Smooth muscle cell (in vitro differentiated cells): Measurements from ENCODE around the gene PLEKHA1. TPM values are rescaled to one million over a fixed set of nuclear protein-coding genes. Genes with fewer than 3 reads are reported as not detected.

ENCODE experiments used
- DNase-seq: peaks from one replicate; lab custom pipeline; 2025; ENCODE audit not compliant: unreplicated experiment; lab: John Stamatoyannopoulos, UW
- H2AFZ ChIP-seq: fragments of 200-600 bp; sonication (generic); 2 replicates; pipeline ENCODE4 v1.6.0; 2016; ENCODE audit warnings: antibody characterized with exemption, low read depth, mild to moderate bottlenecking
- H3F3A ChIP-seq: fragments of 200-600 bp; sonication (generic); 2 replicates; pipeline ENCODE4 v1.6.0; 2017; ENCODE audit warnings: antibody characterized with exemption, low read depth
- H3K27ac ChIP-seq: fragments of 200-600 bp; sonication (generic); 2 replicates; pipeline ENCODE4 v1.5.1; 2016; ENCODE audit warnings: low read depth, mild to moderate bottlenecking
- H3K27me3 ChIP-seq: fragments of 200-600 bp; sonication (generic); 2 replicates; pipeline ENCODE4 v1.6.1; 2016; ENCODE audit warnings: low read depth, mild to moderate bottlenecking
- H3K36me3 ChIP-seq: fragments of 200-600 bp; sonication (generic); 2 replicates; pipeline ENCODE4 v1.5.1; 2016; ENCODE audit warnings: low read depth
- H3K4me1 ChIP-seq: fragments of 200-600 bp; sonication (generic); 2 replicates; pipeline ENCODE4 v1.5.1; 2016; ENCODE audit warnings: low read depth
- H3K4me2 ChIP-seq: fragments of 200-600 bp; sonication (generic); 2 replicates; pipeline ENCODE4 v1.6.0; 2016; ENCODE audit warnings: mild to moderate bottlenecking
- H3K4me3 ChIP-seq: fragments of 200-600 bp; sonication (generic); 2 replicates; pipeline ENCODE4 v1.5.1; 2016; ENCODE audit warnings: mild to moderate bottlenecking
- H3K79me2 ChIP-seq: fragments of 200-600 bp; sonication (generic); 2 replicates; pipeline ENCODE4 v1.6.0; 2016; ENCODE audit warnings: low read depth, mild to moderate bottlenecking
- H3K9ac ChIP-seq: fragments of 200-600 bp; sonication (generic); 2 replicates; pipeline ENCODE4 v1.6.0; 2016; ENCODE audit warnings: low read depth
- H3K9me3 ChIP-seq: fragments of 200-600 bp; sonication (generic); replicated peaks from 2 replicates; pipeline ENCODE4 v1.5.1; 2016; ENCODE audit warnings: low read depth
- H4K20me1 ChIP-seq: fragments of 200-600 bp; sonication (generic); 2 replicates; pipeline ENCODE4 v1.6.0; 2016; ENCODE audit warnings: low read depth
- CTCF ChIP-seq: fragments of 200-600 bp; sonication (generic); IDR thresholded peaks from 2 replicates; pipeline ENCODE4 v1.5.1; 2017; ENCODE audit warnings: borderline replicate concordance, mild to moderate bottlenecking, antibody characterized with exemption; ENCODE audit not compliant: insufficient read depth, poor library complexity, severe bottlenecking
- WGBS: methylation state at CpG from one replicate; pipeline ENCODE4 v1.1.7; 2016; ENCODE audit warnings: low lambda C conversion rate; 5-methylcytosine and 5-hydroxymethylcytosine counted together
- polyA plus RNA-seq: library from polyadenylated mRNA; unstranded; fragments of >200 nt; fragmentation: Nextera tagmentation; extraction: Ambion mirVana; gene quantifications from 2 replicates; pipeline ENCODE4 v1.2.1, GENCODE V29; 2016
- total RNA-seq: library from RNA; depleted of rRNA; stranded (reverse); fragments of >200 nt; gene quantifications from 2 replicates; pipeline ENCODE4 v1.2.3, GENCODE V29; 2014

PLEKHA1 gene
- total and polyA plus RNA-seq, 2 experiments from 2014 or later: 22.7 to 24.6 TPM

DNA sequence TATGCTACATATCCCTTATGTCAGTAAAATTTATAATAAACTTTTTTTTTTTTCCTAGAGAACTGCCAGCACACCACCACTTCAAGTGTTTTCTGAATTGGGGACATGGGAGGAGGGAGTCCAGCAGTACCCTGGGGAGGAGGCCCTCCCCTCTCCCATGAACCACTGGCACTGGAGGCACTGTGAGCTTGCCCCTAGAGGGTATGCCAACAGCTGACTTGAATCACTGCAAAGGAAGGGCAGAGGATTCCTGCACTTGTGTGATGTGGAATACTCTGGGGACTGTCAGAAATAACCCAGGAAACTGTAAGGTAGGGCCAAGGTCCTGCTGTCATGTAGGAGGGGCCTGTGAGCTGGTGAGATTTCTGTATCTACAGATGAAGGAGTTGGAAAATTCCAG, 71.4 kb downstream of the PLEKHA1 start:
- Histone ChIP-seq H3K36me3 (no peaks in the 10 kb centered on the region), H3K4me2 (no peak overlapping the region), H3K4me3 (no peak overlapping the region), H3K9me3 (no peaks in the 10 kb centered on the region), H3K9ac (no peak overlapping the region), H3F3A (no peaks in the 10 kb centered on the region), H3K27ac (no peak overlapping the region), H3K79me2 (no peaks in the 10 kb centered on the region), H2AFZ (no peak overlapping the region), H3K27me3 (no peaks in the 10 kb centered on the region), H4K20me1 (no peaks in the 10 kb centered on the region), H3K4me1 (no peaks in the 10 kb centered on the region)
- no peak for DNase-seq
- TF ChIP-seq CTCF: no peak

DNA sequence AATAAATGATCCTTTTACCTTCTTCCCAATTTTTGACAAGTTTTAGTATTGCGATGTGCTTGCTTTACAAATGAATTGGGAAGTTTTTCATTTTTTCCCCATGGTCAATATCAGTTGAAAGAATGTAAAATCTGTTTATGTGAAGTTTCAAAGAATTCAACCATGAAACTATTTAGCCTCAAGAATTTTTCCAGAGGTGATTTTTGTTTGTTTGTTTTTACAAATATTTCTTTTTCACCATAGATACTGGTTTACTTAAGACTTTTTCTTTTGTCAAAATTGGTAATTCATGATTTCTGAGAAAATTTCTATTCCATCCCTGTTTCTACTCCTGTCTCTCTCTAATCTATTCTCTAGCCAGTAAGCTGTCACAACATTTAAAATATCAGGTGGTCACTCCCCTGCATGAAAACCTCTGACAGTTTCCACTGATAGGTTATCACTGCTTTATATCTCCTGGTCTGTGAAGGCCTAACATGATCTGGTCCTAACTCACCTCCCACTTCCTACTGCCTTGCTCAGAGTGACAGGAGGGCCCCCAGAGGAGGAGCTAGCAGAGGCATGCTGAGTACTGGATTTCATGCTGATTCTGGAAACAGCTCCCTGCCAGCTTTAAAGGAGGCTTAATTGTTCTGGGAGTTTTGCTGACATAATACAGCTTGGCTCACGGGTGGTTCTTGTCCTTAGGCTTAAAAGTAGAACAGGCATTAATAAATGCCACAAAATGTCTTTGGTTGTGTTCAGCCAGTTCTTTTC, 72.3 kb downstream of the PLEKHA1 start:
- no peaks in the 10 kb centered on the region for H3K36me3 ChIP-seq
- H3K4me1 ChIP-seq: no peaks in the 10 kb centered on the region
- no peaks in the 10 kb centered on the region for H3K27me3 ChIP-seq
- H3K9me3 ChIP-seq: no peaks in the 10 kb centered on the region
- H3K27ac ChIP-seq: no peak overlapping the region
- H3K4me2 ChIP-seq: no peak overlapping the region
- H2AFZ ChIP-seq: no peak overlapping the region
- no peak overlapping the region for H3K9ac ChIP-seq
- no peaks in the 10 kb centered on the region for H4K20me1 ChIP-seq
- no peak overlapping the region for H3K4me3 ChIP-seq
- no peak for TF ChIP-seq CTCF
- no peaks in the 10 kb centered on the region for H3F3A ChIP-seq
- DNase-seq: no peak
- WGBS: 66% methylated on average over 2 of the region's 2 CpGs
- H3K79me2 ChIP-seq: no peaks in the 10 kb centered on the region

- H4K20me1 ChIP-seq: no peaks in the 10 kb centered on the region
- H3K9me3 ChIP-seq: no peaks in the 10 kb centered on the region
- no peak for TF ChIP-seq CTCF
- no peak overlapping the region for H3K27ac ChIP-seq
- no peak overlapping the region for H3K9ac ChIP-seq
- H3K4me3 ChIP-seq: no peak overlapping the region
- WGBS: 91% methylated on average over 3 of the region's 3 CpGs
- no peaks in the 10 kb centered on the region for H3F3A ChIP-seq
- no peak overlapping the region for H3K4me2 ChIP-seq
- H2AFZ ChIP-seq: no peak overlapping the region
- H3K79me2 ChIP-seq: no peaks in the 10 kb centered on the region
- no peak for DNase-seq
- no peaks in the 10 kb centered on the region for H3K27me3 ChIP-seq
- H3K4me1 ChIP-seq: no peaks in the 10 kb centered on the region
- H3K36me3 ChIP-seq: no peaks in the 10 kb centered on the region
These were observed 74.1 kb downstream of the PLEKHA1 start for GRCh38 chr10:122448600-122448999.

- Histone ChIP-seq H3K27me3 (no peaks in the 10 kb centered on the region), H3K9ac (no peak overlapping the region), H3K36me3 (no peaks in the 10 kb centered on the region), H3F3A (no peaks in the 10 kb centered on the region), H3K4me3 (no peak overlapping the region), H3K27ac (no peak overlapping the region), H4K20me1 (no peaks in the 10 kb centered on the region), H3K4me1 (no peaks in the 10 kb centered on the region), H3K79me2 (no peaks in the 10 kb centered on the region), H2AFZ (no peak overlapping the region), H3K4me2 (no peak overlapping the region), H3K9me3 (no peaks in the 10 kb centered on the region)
- WGBS: 96% methylated on average over 4 of the region's 4 CpGs
- TF ChIP-seq CTCF: no peak
- no peak for DNase-seq
These were observed 74.6 kb downstream of the PLEKHA1 start for GRCh38 chr10:122449153-122449552.
